Thymus (tissue), 11 donors: Measurements from ENCODE around the gene DENND5A. TPM values are rescaled to one million over a fixed set of nuclear protein-coding genes. Genes with fewer than 3 reads are reported as not detected.
"Not testable (repeated sequence)": the region's sequence is repeated elsewhere in the genome, so short reads cannot be mapped to it uniquely, and the experiment has no call there.

Experiments used
- DNase-seq, 9 donors: peaks; one replicate each; pipeline ENCODE4 v3.0.0-alpha.2; 2013; ENCODE audit warnings: low spot score in 9 of 9, low read depth in 6 of 9, missing footprints in 1 of 9
- H3K27ac ChIP-seq, 2 donors: one replicate each; pipeline ENCODE4 v1.5.1; 2013; ENCODE audit warnings: control low read depth in 1 of 2, low read depth in 1 of 2, low read length in 1 of 2, mild to moderate bottlenecking in 1 of 2, moderate library complexity in 1 of 2
- H3K27me3 ChIP-seq, 2 donors: one replicate each; pipeline ENCODE4 v1.5.1; 2013; ENCODE audit warnings: low read length in 1 of 2; ENCODE audit not compliant: control insufficient read depth in 2 of 2, insufficient read depth in 1 of 2
- H3K36me3 ChIP-seq, 2 donors: one replicate each; pipeline ENCODE4 v1.5.1; 2013; ENCODE audit warnings: low read length in 1 of 2, mild to moderate bottlenecking in 1 of 2, moderate library complexity in 1 of 2; ENCODE audit not compliant: control insufficient read depth in 2 of 2, insufficient read depth in 2 of 2
- H3K4me1 ChIP-seq, 2 donors: one replicate each; pipeline ENCODE4 v1.5.1; 2013; ENCODE audit warnings: low read length in 2 of 2; ENCODE audit not compliant: control insufficient read depth in 2 of 2, insufficient read depth in 2 of 2
- H3K4me3 ChIP-seq, 2 donors: one replicate each; pipeline ENCODE4 v1.5.1; 2013; ENCODE audit warnings: low read length in 2 of 2, control low read depth in 1 of 2, mild to moderate bottlenecking in 1 of 2
- H3K9me3 ChIP-seq, 2 donors: one replicate each; pipeline ENCODE4 v1.5.1; 2013; ENCODE audit warnings: low read length in 1 of 2, mild to moderate bottlenecking in 1 of 2; ENCODE audit not compliant: control insufficient read depth in 2 of 2, insufficient read depth in 1 of 2
- WGBS: extraction: QIAGEN DNeasy Blood & Tissue Kit; methylation state at CpG from one replicate; pipeline ENCODE4 v1.1.7; 2013; 5-methylcytosine and 5-hydroxymethylcytosine counted together
- polyA plus RNA-seq: library from polyadenylated mRNA; stranded (reverse); fragments of 200-250 nt; gene quantifications from one replicate; pipeline ENCODE4 v1.2.3, GENCODE V29; 2013
- total RNA-seq: library from RNA; stranded (reverse); fragments of 120-200 nt; gene quantifications from one replicate; pipeline ENCODE4 v1.2.4, GENCODE V29; 2013
- donor health status: healthy.

DENND5A gene
- total and polyA plus RNA-seq, 2 donors, result 34.6 to 45.8 TPM

DNA sequence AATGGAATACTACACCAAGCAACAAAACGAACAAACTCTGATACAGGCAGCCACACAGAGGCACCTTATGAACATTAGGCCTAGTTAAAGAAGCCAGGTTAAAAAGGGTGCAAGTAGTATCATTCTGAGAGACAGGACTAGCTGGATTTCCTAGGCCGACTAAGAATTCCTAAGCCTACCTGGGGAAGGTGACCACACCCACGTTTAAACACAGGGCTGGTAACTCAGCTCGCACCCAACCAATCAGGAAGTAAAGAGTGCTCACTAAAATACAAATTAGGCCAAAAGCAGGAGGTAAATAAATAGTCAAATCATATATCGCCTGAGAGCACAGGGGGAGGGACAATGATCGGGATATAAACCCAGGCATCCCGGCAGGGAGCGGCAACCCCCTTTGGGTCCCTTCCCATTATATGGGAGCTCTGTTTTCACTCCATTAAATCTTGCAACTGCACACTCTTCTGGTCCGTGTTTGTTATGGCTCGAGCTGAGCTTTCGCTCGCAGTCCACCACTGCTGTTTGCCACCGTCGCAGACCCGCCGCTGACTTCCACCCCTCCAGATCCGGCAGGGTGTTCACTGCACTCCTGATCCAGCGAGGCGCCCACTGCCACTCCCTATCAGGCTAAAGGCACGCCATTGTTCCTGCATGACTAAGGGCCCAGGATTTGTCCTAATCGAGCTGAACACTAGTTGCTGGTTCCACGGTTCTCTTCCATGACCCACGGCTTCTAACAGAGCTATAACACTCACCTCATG is 167.8 kb downstream of the DENND5A start:
- not testable (repeated sequence) for H3K27ac ChIP-seq, H3K4me3 ChIP-seq

GRCh38 chr11:9096427-9096826 is 168.7 kb downstream of the DENND5A start:
- no peak for DNase-seq
- Histone ChIP-seq H3K4me1 (peaks cover 0 to 4% of the 10 kb centered on the region in 2 donors), H3K36me3 (no peaks in the 10 kb centered on the region), H3K4me3 (no peak overlapping the region), H3K27me3 (peaks cover 17 to 34% of the 10 kb centered on the region in 2 donors), H3K9me3 (no peaks in the 10 kb centered on the region), H3K27ac (no peak overlapping the region)
- 97% methylated on average over 5 of the region's 5 CpGs for WGBS

More for the DNA sequence above, 167.8 kb downstream of the DENND5A start:
- peaks cover 9 to 26% of the 10 kb centered on the region in 2 donors for H3K27me3 ChIP-seq
- not testable (repeated sequence) for H3K4me1 ChIP-seq, H3K9me3 ChIP-seq, H3K36me3 ChIP-seq, DNase-seq
- 97% methylated on average over 23 of the region's 23 CpGs for WGBS

- H3K36me3 ChIP-seq, result no peaks in the 10 kb centered on the region
- peaks cover 0 to 4% of the 10 kb centered on the region in 2 donors for H3K4me1 ChIP-seq
- 95% methylated on average over 12 of the region's 12 CpGs for WGBS
- H3K27me3 ChIP-seq, result peaks cover 25 to 42% of the 10 kb centered on the region in 2 donors
- no peaks in the 10 kb centered on the region for H3K9me3 ChIP-seq
- no peak overlapping the region for H3K27ac ChIP-seq
- DNase-seq, result no peak
- H3K4me3 ChIP-seq, result no peak overlapping the region
Measured at GRCh38 chr11:9095421-9095820, 169.7 kb downstream of the DENND5A start.

- no peaks in the 10 kb centered on the region for H3K36me3 ChIP-seq
- WGBS, result over 99% methylated on average over 8 of the region's 8 CpGs
- no peak overlapping the region for H3K27ac ChIP-seq
- peaks cover 34 to 52% of the 10 kb centered on the region in 2 donors for H3K27me3 ChIP-seq
- no peaks in the 10 kb centered on the region for H3K9me3 ChIP-seq
- no peak overlapping the region for H3K4me3 ChIP-seq
- H3K4me1 ChIP-seq, result peaks cover 0 to 4% of the 10 kb centered on the region in 2 donors
- DNase-seq, result no peak
Measured at GRCh38 chr11:9094420-9094819, 170.7 kb downstream of the DENND5A start.

DNA sequence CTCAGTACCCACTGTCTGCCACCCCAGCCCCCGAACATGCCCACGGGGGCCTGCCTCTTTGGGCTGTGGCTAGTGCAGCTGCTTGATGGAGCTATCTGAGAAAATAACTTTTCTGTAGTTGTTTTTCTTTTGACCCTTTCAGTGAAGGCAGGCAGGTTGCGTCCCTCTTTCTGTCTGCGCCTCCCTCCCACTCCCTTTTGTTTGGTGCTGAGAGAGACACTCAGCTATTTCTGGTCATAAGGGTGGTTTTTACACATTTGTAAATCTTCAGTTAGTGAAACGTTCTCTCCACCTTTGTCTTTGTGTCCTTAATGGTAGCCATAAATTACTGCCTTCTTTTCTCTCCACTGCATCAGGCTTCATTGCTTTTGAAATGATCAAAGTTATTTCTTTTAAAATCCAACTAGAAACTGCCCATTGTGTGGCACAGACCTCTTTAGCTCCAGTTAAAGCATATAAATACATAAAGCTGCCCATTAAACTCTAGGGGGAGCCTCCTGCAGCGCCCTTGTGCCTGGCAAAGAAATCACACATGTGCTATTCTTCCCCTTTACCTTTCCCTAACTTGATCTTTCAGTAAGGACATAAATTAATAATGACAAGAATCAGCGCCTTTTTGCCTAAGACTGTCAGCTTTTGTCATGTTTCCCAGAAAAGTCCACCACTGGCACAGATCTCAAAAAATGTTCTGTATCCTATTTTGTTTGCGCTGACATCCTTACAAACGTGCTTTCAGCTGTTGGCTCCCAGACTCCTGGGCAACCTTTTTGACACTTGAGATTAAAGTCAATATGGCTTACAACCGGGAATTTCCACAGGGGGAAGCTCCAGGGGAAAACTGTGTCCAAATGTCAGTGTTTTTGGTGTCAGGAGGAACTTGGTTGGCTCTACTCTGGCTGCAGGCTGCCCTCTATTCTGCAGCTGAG is 172.0 kb downstream of the DENND5A start:
- WGBS, result 73% methylated on average over 10 of the region's 10 CpGs
- Histone ChIP-seq H3K36me3 (no peaks in the 10 kb centered on the region), H3K4me1 (peaks cover 0 to 4% of the 10 kb centered on the region in 2 donors), H3K9me3 (no peaks in the 10 kb centered on the region), H3K4me3 (no peak overlapping the region), H3K27me3 (peaks cover 35 to 65% of the 10 kb centered on the region in 2 donors), H3K27ac (no peak overlapping the region)
- no peak for DNase-seq

GRCh38 chr11:9092072-9092471 is 173.1 kb downstream of the DENND5A start:
- no peaks in the 10 kb centered on the region for H3K9me3 ChIP-seq
- H3K27ac ChIP-seq, result no peak overlapping the region
- H3K27me3 ChIP-seq, result peaks cover 35 to 68% of the 10 kb centered on the region in 2 donors
- no peak for DNase-seq
- peaks cover 0 to 4% of the 10 kb centered on the region in 2 donors for H3K4me1 ChIP-seq
- 94% methylated on average over 4 of the region's 4 CpGs for WGBS
- no peaks in the 10 kb centered on the region for H3K36me3 ChIP-seq
- H3K4me3 ChIP-seq, result no peak overlapping the region

DNA sequence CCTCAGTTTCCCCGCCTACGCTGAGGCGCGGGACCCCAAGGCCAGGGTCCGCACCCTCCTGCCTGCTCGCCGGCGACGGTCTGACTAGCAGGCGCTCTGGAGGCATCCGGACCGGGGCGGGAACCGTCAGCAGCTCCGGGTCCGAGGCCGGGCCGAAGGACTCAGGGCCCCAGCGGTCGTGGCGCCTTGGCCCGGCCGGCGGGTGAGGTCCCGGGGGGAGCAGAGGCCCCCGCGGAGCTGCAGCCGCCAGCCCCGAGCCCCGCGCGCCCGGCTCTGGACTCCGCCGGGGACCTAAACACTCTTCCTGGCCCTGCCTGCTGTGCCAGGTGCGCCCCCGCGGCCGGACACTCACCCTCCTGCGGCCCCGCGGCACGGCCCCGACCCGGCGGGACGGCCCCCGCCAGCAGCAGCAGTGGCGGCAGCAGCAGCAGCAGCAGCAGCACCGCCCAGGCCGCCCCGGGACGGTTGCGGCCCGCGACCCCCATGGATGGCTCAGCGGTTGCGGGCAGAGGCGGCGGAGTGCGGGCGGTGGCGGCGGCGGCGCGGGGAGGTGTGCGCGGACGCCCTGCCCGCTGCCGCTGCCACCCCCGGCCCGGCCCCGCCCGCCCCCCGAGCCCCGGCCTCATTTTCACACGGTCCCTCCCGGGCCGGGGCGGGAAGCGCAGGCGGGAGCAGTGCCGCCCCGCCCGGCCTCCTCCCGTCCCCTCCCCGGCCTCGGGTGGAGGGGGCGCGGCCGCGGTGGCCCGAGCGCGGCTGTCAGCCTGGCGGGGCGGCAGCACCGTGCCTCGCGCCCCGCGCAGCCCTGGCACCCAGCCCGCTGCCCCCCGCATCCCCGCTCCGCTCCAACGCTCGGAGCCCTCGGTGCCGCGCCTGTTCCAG is 173.9 kb downstream of the DENND5A start, which contains the start of gene SCUBE2:
TSS of gene SCUBE2 (minus strand) at position 556 of the 879 bp plus-strand sequence. CDS start at position 485, 71 bp downstream.
- peak within 1 kb of the TSS in 1 of 2 donors; percentile 38 for H3K4me3 ChIP-seq
- H3K9me3 ChIP-seq, result no peaks in the 10 kb centered on the region
- H3K36me3 ChIP-seq, result no peaks in the 10 kb centered on the region
- 2% methylated on average over 113 of the region's 113 CpGs for WGBS
- no peak within 1 kb of the TSS for H3K27ac ChIP-seq
- peaks cover 35 to 68% of the 10 kb centered on the region in 2 donors for H3K27me3 ChIP-seq
- no peak for DNase-seq
- H3K4me1 ChIP-seq, result peaks cover 0 to 4% of the 10 kb centered on the region in 2 donors

DNA sequence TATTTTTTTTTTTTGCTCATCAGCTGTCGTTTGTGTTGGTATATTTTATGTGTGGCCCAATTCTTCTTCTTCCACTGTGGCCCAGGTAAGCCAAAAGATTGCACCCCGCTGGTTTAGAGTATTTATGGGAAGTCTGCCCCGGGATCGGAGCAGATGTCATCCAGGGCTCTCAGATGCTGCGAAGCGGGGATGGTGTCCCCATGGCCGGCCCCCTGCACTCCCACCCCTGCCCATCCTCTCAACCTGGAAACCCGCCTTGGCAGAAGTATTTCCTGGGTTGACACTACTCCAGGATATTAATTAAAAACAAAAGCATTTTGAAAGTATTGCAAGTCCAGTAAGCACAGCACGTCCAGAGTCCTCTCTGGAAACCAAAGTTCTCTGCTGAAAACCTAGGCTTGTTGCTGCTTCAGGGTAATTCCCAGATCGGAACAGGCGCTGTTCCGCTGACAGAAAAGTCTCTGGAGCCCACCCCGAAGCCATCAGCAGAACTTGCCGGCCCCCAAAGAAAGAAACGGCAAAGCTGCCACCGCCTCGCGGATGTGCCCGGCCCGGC is 174.6 kb downstream of the DENND5A start:
- 44% methylated on average over 20 of the region's 20 CpGs for WGBS
- Histone ChIP-seq H3K27ac (no peak overlapping the region), H3K36me3 (no peaks in the 10 kb centered on the region), H3K4me1 (peaks cover 0 to 4% of the 10 kb centered on the region in 2 donors), H3K4me3 (no peak overlapping the region), H3K9me3 (no peaks in the 10 kb centered on the region), H3K27me3 (peaks cover 35 to 65% of the 10 kb centered on the region in 2 donors)
- no peak for DNase-seq
